K562 (cell line): Measurements from ENCODE around the gene DPAGT1. TPM values are rescaled to one million over a fixed set of nuclear protein-coding genes. Genes with fewer than 3 reads are reported as not detected.

Source experiments
- ATAC-seq: fragments of 200-7000 bp; cut with Tn5 transposase; 3 replicates; pipeline ENCODE4 v1.9.1; 2020; ENCODE audit warnings: moderate library complexity
- BruUV-seq: library from RNA; stranded (reverse); fragments of 400-500 nt; replicated peaks from 2 replicates; lab custom pipeline; 2021; lab: Mats Ljungman, UMichigan
- CTCF ChIA-PET: fragments of 300-600 bp; formaldehyde crosslinking; extraction: SDS; loops from one replicate; lab custom pipeline; 2021; ENCODE audit warnings: low intra/inter-chr PET ratio; lab: Yijun Ruan, JAX
- POLR2A ChIA-PET: fragments of 300-600, 350-650 bp; sonication (Branson Sonifier 250); formaldehyde crosslinking; extraction: SDS; loops from one replicate; lab custom pipeline; 2021; ENCODE audit warnings: antibody characterized with exemption, inconsistent platforms; lab: Yijun Ruan, JAX
- DNase-seq, 4 experiments: peaks; one replicate each; pipeline versions ENCODE4 v3.0.0 to v3.0.0-alpha.2; 2011 to 2018; ENCODE audit warnings: low spot score in 3 of 4, mixed read lengths in 3 of 4; ENCODE audit errors: extremely low read depth in 1 of 4
- FAIRE-seq: peaks from 2 replicates; lab custom pipeline; 2011; peaks lifted over from hg19 to GRCh38; lab: Jason Lieb, UNC
- H2AFZ ChIP-seq: 2 replicates; pipeline ENCODE4 v1.6.0; 2011; ENCODE audit warnings: low read depth, low read length, control low read depth, inconsistent platforms
- H3K27ac ChIP-seq: fragments of 200-600 bp; 3 replicates; pipeline ENCODE4 v1.8.0; 2011; ENCODE audit warnings: low read depth, mild to moderate bottlenecking, control low read depth, inconsistent platforms, low read length, moderate library complexity, mixed read lengths; ENCODE audit errors: extremely low read depth
- H3K27me3 ChIP-seq, 2 experiments: fragments of 300-600 bp in 1 of 2; 2 replicates in 1 of 2; 3 replicates in 1 of 2; pipeline versions ENCODE4 v1.6.0 to v1.8.0; 2011; ENCODE audit warnings: inconsistent platforms in 2 of 2, low read length in 2 of 2, mild to moderate bottlenecking in 1 of 2, mixed read lengths in 1 of 2, moderate library complexity in 1 of 2; ENCODE audit not compliant: control insufficient read depth in 2 of 2, insufficient read depth in 2 of 2
- H3K36me3 ChIP-seq: fragments of 300-600 bp; 3 replicates; pipeline ENCODE4 v1.8.0; 2011; ENCODE audit warnings: mild to moderate bottlenecking, low read length, inconsistent platforms; ENCODE audit not compliant: control insufficient read depth, insufficient read depth
- H3K4me1 ChIP-seq, 2 experiments: fragments of 200-600 bp in 1 of 2; replicated peaks in 1 of 2; 2 replicates in 1 of 2; 3 replicates in 1 of 2; pipeline versions ENCODE4 v1.5.1 to v1.8.0; 2011; ENCODE audit warnings: inconsistent platforms in 2 of 2, low read length in 2 of 2, mild to moderate bottlenecking in 1 of 2, mixed read lengths in 1 of 2, moderate library complexity in 1 of 2; ENCODE audit not compliant: control insufficient read depth in 2 of 2, insufficient read depth in 2 of 2
- H3K4me2 ChIP-seq: 2 replicates; pipeline ENCODE4 v1.6.1; 2011; ENCODE audit warnings: low read length, control low read depth, inconsistent platforms, mixed read lengths; ENCODE audit not compliant: insufficient read depth
- H3K4me3 ChIP-seq: fragments of 200-600 bp; sonication (generic), shearing (Covaris generic); 2 replicates; pipeline ENCODE4 v1.5.1; 2016; ENCODE audit warnings: control low read depth, inconsistent platforms
- H3K79me2 ChIP-seq: fragments of 200-600 bp; 3 replicates; pipeline ENCODE4 v1.8.0; 2011; ENCODE audit warnings: low read length, inconsistent platforms; ENCODE audit not compliant: control insufficient read depth, insufficient read depth
- H3K9ac ChIP-seq, 2 experiments: 2 replicates each; pipeline versions ENCODE4 v1.6.0 to v1.6.1; 2011; ENCODE audit warnings: low read depth in 2 of 2, low read length in 2 of 2, control low read depth in 1 of 2, inconsistent platforms in 1 of 2, mild to moderate bottlenecking in 1 of 2, mixed read lengths in 1 of 2; ENCODE audit not compliant: insufficient read depth in 1 of 2
- H3K9me1 ChIP-seq: one replicate; pipeline ENCODE4 v1.6.0; 2011; ENCODE audit warnings: inconsistent platforms, mild to moderate bottlenecking, low read length, moderate library complexity; ENCODE audit not compliant: control insufficient read depth, insufficient read depth
- H3K9me3 ChIP-seq: replicated peaks from 2 replicates; pipeline ENCODE4 v1.5.1; 2011; ENCODE audit warnings: low read depth, low read length, inconsistent platforms; ENCODE audit not compliant: control insufficient read depth, insufficient read depth
- H4K20me1 ChIP-seq: replicated peaks from 2 replicates; pipeline ENCODE4 v1.6.1; 2011; ENCODE audit warnings: low read length, inconsistent platforms, mixed read lengths; ENCODE audit not compliant: control insufficient read depth, insufficient read depth
- DNMT1 ChIP-seq: fragments of 450-650 bp; IDR thresholded peaks from 2 replicates; pipeline ENCODE4 v1.6.1; 2016; ENCODE audit warnings: antibody characterized with exemption, mild to moderate bottlenecking
- E2F6 ChIP-seq, 2 experiments: IDR thresholded peaks; 2 replicates each; pipeline ENCODE4 v1.6.1; 2011; ENCODE audit warnings: borderline replicate concordance in 1 of 2, control low read depth in 1 of 2, low read depth in 1 of 2, low read length in 1 of 2, mild to moderate bottlenecking in 1 of 2, mixed read lengths in 1 of 2, moderate library complexity in 1 of 2; ENCODE audit not compliant: insufficient read depth in 1 of 2, insufficient read length in 1 of 2, poor library complexity in 1 of 2, severe bottlenecking in 1 of 2; ENCODE audit errors: extremely low read depth in 1 of 2
- HDAC3 ChIP-seq: fragments of 450-650 bp; IDR thresholded peaks from 2 replicates; pipeline ENCODE4 v1.6.1; 2018; ENCODE audit warnings: borderline replicate concordance, mild to moderate bottlenecking, moderate library complexity; ENCODE audit not compliant: partially characterized antibody
- MCM5 ChIP-seq: fragments of 450-650 bp; IDR thresholded peaks from 2 replicates; pipeline ENCODE4 v1.6.1; 2016; ENCODE audit warnings: low read depth
- MITF ChIP-seq: IDR thresholded peaks from 2 replicates; pipeline ENCODE4 v1.6.1; 2014; ENCODE audit warnings: antibody characterized with exemption
- RBM34 ChIP-seq: fragments of 200-400 bp; formaldehyde crosslinking; IDR thresholded peaks from 2 replicates; pipeline ENCODE4 v1.6.1; 2018; ENCODE audit warnings: low read length, borderline replicate concordance; ENCODE audit not compliant: insufficient read depth
- STAT6 ChIP-seq: sonication (generic); formaldehyde crosslinking; IDR thresholded peaks from 2 replicates; pipeline ENCODE4 v1.8.1; 2023; ENCODE audit warnings: mild to moderate bottlenecking, missing genetic modification reagents
- ZNF217 ChIP-seq: sonication (generic); formaldehyde crosslinking; IDR thresholded peaks from 2 replicates; pipeline ENCODE4 v1.8.0; 2022; ENCODE audit warnings: mild to moderate bottlenecking, missing genetic modification reagents
- WGBS: fragments of 100-300 bp; shearing (Covaris generic); methylation state at CpG from one replicate; pipeline ENCODE4 v1.1.6; 2016; ENCODE audit warnings: low coverage, mixed read lengths; ENCODE audit not compliant: insufficient coverage; ENCODE audit errors: missing lambda C conversion rate; 5-methylcytosine and 5-hydroxymethylcytosine counted together
- in situ Hi-C: fragments of 300-500 bp; cut with MboI; formaldehyde crosslinking; loops from 4 replicates; pipeline ENCODE4 v1.15.0; 2018; ENCODE audit warnings: inconsistent platforms, mixed read lengths
- intact Hi-C: fragments of 100-400 bp; cut with micrococcal nuclease; formaldehyde crosslinking; loops from 2 replicates; pipeline ENCODE4 v1.14.2; 2022
- polyA plus RNA-seq, 8 experiments: library from polyadenylated mRNA; depleted of rRNA in 4 of 8; stranded (reverse) in 5 of 8; unstranded in 3 of 8; fragments of >200 nt; fragmentation: Nextera tagmentation in 2 of 8; fragmentation: Illumina TruSeq in 1 of 8; extraction: Ambion mirVana in 2 of 8; extraction: Trizol in 1 of 8; gene quantifications; 2 replicates each; pipeline versions ENCODE4 v1.2.1 to v1.2.3, GENCODE V29; 2011 to 2014; ENCODE audit warnings: inconsistent platforms in 1 of 8, missing spikeins in 1 of 8
- total RNA-seq, 7 experiments: library from RNA; depleted of rRNA in 6 of 7; stranded (reverse); fragments of >200 nt in 6 of 7; fragmentation: Illumina TruSeq in 2 of 7; extraction: Trizol in 2 of 7; gene quantifications; 2 replicates each; pipeline versions ENCODE4 v1.2.1 to v1.2.3, GENCODE V29; 2011 to 2021; ENCODE audit warnings: low replicate concordance in 1 of 7
- TF ChIP-seq, protein P1 (sequence below): IDR thresholded peaks from 2 replicates; pipeline ENCODE4 v1.6.1; 2011; ENCODE audit warnings: borderline replicate concordance, low read depth, mild to moderate bottlenecking, moderate library complexity, low read length; ENCODE audit not compliant: insufficient read depth, poor library complexity, severe bottlenecking

The DPAGT1 gene
- total and polyA plus RNA-seq, 9 of the 15 experiments (the other 6 are each of a cell fraction or from before 2014, with no cell fraction given) = 29.9 to 135 (median 85.0) TPM

- Histone ChIP-seq H3K27ac (peak within 1 kb of the TSS; percentile 68), H3K36me3 (peaks cover 38% of the 10 kb centered on the region), H3K4me2 (peak within 1 kb of the TSS; percentile 95), H4K20me1 (no peaks in the 10 kb centered on the region), H3K79me2 (peaks cover 24% of the 10 kb centered on the region), H3K4me1 (peaks cover 13 to 17% of the 10 kb centered on the region in 2 experiments), H3K9ac (peak within 1 kb of the TSS; percentile 82 to 96), H3K27me3 (no peaks in the 10 kb centered on the region), H3K9me3 (no peaks in the 10 kb centered on the region), H2AFZ (peak within 1 kb of the TSS; percentile 96), H3K4me3 (peak within 1 kb of the TSS; percentile 86), H3K9me1 (no peaks in the 10 kb centered on the region)
- intact Hi-C loops = loop anchor here (2.0 kb wide), 1 partner anchor 18 kb away; no protein-coding TSS in a partner anchor
- ChIA-PET CTCF (no interaction called here), POLR2A (interaction anchor here (0.7 to 1.1 kb wide), 7 partner anchors 8 to 85 kb away, joined by 3 to 6 read pairs (median 4); a partner anchor contains a TSS)
- BruUV-seq = no TSS peak
- peak; percentile 96 for FAIRE-seq
- in situ Hi-C loops = no loop called here
- WGBS = under 1% methylated on average over 46 of the region's 54 CpGs
- peak; percentile 97 for ATAC-seq
- peak; percentile 97 to 99 (median 98) for DNase-seq
- TF ChIP-seq E2F6 (IDR thresholded peaks at IDR 0.05; ENCODE audit: borderline replicate concordance in 1 of 2, extremely low read depth in 1 of 2, insufficient read depth in 1 of 2, insufficient read length in 1 of 2, low read depth in 1 of 2, low read length in 1 of 2, poor library complexity in 1 of 2, severe bottlenecking in 1 of 2) = peak; percentile 96 to 98
- TF ChIP-seq RBM34 = no peak
- no peak for TF ChIP-seq MCM5
- TF ChIP-seq DNMT1 = no peak
- TF ChIP-seq, protein P1, sequence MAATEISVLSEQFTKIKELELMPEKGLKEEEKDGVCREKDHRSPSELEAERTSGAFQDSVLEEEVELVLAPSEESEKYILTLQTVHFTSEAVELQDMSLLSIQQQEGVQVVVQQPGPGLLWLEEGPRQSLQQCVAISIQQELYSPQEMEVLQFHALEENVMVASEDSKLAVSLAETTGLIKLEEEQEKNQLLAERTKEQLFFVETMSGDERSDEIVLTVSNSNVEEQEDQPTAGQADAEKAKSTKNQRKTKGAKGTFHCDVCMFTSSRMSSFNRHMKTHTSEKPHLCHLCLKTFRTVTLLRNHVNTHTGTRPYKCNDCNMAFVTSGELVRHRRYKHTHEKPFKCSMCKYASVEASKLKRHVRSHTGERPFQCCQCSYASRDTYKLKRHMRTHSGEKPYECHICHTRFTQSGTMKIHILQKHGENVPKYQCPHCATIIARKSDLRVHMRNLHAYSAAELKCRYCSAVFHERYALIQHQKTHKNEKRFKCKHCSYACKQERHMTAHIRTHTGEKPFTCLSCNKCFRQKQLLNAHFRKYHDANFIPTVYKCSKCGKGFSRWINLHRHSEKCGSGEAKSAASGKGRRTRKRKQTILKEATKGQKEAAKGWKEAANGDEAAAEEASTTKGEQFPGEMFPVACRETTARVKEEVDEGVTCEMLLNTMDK = no peak
- no peak for TF ChIP-seq HDAC3
- TF ChIP-seq STAT6 (CRISPR knock-in tag) = 0 out of 2 replicates have a peak, but pooled peaks have one; percentile 27
- peak; percentile 54; the same call in 1 of the 2 replicates for TF ChIP-seq MITF
- TF ChIP-seq ZNF217 (CRISPR knock-in tag) = peak; percentile 26; the same call in 1 of the 2 replicates
These were observed 19.6 kb upstream of the DPAGT1 start, which contains the start of gene HINFP for GRCh38 chr11:119121008-119121810. Gene HINFP, plus strand, starts transcription at chr11:119121580. Its CDS starts 5,365 bp downstream, at chr11:119126945.
